NCI-H446 treated with DMSO at 0.1 percent for 48 hours (cell line): Measurements from ENCODE around the gene TEX19.
A peak's percentile ranks its signal among the peaks of the same experiment; 100 is the strongest.

Experiments
- DNase-seq: peaks from one replicate; lab custom pipeline; 2025; lab: John Stamatoyannopoulos, UW

Gene TEX19

DNA sequence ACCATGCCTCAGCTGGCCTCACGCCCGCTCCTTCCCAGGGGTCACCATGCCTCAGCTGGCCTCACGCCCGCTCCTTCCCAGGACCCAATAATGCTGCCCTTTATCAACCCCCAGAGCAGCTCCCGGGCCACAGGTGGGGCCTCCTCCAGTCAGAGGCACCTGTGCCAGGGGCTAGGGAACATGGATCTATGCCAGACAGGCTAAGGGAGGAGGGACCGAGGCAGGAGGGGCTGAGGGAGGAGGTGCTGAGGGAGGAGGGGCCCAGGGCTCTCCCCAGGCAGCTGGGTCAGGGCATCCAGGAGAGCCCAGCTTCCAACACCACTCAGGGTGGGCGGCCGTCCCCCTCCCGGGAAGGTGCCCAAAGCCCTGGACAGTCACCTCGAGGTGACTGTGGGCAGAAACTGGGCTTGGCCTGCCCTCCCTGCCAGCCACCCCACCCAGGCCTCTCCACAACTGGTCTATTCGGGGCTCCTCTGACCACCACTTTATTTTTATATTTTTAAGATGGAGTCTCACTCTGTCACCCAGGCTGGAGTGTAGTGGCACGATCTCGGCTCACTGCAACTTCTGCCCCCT lies 31.9 kb downstream of the TEX19 start:
- DNase-seq = no peak

DNA sequence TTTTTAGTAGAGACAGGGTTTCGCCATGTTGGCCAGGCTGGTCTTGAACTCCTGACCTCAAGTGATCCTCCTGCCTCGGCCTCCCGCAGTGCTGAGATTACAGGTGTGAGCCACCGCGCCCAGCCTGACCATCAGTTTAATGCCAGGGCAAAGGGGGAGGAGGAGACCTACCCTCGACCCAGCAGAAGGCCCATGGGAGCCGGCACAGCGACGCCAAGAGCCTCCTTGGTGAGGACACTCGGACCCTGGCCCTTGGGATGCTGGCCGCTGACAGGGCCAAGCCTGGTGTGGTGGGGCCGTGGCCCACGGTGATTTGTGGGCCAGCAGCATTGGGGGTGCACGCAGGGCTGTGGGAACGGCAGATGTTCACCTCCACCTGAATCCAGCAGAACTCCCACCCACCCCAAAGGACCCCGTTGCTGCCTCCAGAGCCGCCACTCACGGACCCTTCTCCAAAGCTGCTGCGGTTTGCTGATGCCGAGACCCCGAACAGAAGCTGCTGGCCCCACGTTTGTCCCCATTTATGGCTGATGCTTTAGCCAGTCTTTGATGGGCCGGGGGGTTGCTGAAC lies 32.5 kb downstream of the TEX19 start:
- DNase-seq = no peak

- DNase-seq = no peak
Measured at GRCh38 chr17:82392209-82392920, 33.3 kb downstream of the TEX19 start.

GRCh38 chr17:82392941-82393340 lies 33.9 kb downstream of the TEX19 start:
- DNase-seq = no peak

- DNase-seq = no peak
Measured at GRCh38 chr17:82394278-82394677, 35.2 kb downstream of the TEX19 start.

- no peak for DNase-seq
Measured at GRCh38 chr17:82396601-82397435, 37.8 kb downstream of the TEX19 start.

- no peak for DNase-seq
Measured at GRCh38 chr17:82397449-82398335, 38.6 kb downstream of the TEX19 start.

- DNase-seq = peak; percentile 82
Measured at GRCh38 chr17:82399041-82399441, 40.0 kb downstream of the TEX19 start.

GRCh38 chr17:82399601-82400101 lies 40.6 kb downstream of the TEX19 start:
- no peak for DNase-seq

DNA sequence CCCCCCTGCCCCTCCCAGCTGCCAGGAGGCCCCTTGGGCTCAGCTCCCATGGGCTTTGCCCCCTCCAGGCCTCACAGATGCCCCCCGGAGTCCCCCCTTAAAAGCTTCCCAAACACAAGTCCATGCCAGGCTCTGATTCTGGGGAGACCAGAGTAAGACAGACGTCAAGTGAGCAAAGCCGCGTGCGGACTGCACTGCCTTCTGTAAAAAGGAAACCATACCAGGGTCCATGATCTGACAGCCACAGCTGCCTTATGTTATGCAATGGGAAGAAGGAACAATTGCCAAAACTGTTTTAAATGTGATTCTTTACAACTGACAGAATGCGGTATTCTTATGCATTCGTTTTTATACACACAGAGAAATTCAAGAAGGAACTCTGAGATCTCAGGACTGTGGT lies 41.2 kb downstream of the TEX19 start:
- no peak for DNase-seq

DNA sequence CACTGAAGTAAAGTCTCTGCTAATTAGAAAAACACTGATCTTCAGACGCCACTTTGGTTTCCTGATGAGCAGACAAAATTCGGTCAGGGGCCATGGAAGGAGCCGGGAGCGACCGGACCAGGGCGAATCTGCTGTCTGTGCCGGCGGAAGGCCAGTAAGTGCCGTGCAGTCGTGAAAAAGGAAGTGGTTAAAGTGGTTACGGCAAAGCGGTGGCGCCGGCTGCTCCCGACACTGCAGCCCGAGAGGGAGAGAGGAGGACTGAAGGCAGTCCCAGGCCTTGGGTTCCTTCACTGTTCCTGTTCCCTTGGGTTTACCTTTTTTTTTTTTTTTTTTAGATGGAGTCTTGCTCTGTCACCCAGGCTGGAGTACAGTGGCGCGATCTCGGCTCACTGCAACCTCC lies 41.8 kb downstream of the TEX19 start:
- DNase-seq = no peak

DNA sequence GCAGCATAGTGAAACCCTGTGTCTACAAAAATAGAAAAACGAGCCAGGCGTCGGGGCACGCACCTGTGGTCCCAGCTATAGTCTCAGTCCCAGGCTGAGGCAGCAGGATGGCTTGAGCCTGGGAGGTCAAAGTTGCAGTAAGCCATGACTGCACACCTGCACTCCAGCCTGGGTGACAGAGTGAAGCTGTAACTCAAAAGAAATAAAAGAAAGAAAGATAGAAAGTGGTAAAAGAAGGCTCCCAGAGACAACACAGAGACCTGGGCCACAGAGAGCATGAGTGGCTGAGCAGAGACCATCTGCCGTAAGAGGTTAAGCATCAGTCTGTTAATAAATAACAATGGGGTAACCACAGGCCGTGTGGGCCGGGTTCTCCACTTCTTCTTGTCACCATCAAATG lies 43.8 kb downstream of the TEX19 start:
- no peak for DNase-seq

- no peak for DNase-seq
Measured at GRCh38 chr17:82403662-82404660, 44.9 kb downstream of the TEX19 start.

- DNase-seq = no peak
Measured at GRCh38 chr17:82405051-82405450, 46.0 kb downstream of the TEX19 start.

DNA sequence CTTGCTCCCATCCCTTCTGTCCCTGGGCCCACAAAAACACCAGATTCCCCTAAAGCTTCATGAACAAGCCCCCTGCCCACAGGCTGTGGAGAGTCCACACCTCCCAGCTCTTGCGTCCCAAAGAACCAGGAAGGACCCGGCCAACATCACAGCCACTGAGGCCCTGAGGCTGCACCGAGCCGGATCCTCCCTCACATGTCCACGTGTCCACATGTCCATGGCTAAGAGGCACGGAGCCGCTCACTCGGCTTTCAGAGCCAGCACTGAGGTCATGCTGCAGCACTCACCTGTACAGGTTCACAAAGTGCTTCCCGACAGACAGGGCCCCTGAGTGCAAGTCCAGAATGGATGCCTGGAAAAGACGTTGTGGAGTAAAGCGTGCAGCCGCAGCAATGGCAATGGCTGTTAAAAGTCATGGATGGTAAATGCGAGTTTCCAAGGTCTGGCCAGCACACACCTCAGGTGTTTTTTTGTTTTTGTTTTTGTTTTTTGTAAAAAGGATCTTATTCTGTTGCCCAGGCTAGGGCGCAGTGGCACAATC lies 47.2 kb downstream of the TEX19 start:
- DNase-seq = no peak

DNA sequence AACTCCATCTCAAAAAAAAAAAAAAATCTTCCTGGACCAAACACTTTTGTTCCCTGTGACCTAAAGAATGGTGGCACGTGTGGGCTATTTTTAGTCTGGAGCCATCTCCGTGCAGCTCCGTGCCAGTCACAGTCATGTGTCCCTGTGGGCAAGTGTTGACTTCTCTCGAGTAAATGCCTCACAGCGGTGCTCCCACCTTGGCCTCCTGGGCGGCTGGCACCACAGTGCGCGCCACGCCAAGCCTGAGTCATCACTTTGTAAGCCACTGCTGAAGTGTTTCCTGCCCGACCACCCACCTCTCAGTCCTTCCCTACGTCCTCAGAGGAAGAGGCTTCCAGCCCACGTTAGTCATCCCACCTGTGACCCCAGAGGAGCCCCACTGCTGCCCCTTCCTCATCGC lies 48.2 kb downstream of the TEX19 start:
- no peak for DNase-seq

DNA sequence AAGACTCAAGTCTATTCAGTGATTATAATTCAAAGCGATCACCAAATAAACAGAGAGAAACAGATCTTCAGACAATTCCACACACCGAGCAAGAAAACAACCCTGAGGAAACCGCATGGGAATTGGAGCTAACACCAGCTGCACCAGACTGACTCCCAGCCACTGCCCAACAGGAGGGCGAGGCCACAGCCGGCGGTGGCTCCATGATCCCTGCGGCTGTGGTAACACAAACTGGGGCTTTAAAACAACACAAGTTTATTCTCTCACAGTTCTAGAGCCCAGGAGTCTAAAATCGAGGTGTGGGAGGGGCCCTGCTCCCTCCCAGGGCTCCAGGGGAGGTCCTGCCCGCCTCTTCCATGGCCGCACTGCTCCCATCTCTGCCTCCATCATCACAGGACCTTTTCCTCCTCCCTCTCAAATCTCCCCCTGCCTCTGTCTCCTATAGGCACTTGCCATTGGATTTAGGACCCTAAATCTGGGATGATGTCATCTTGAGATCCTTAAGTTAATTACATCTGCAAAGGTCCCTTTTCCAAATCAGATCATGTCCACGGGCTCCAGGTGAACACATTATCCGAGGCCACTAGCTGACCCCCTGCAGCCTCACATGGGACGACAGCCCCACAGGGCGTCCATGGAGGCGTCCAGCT lies 49.4 kb downstream of the TEX19 start:
- DNase-seq = no peak

DNA sequence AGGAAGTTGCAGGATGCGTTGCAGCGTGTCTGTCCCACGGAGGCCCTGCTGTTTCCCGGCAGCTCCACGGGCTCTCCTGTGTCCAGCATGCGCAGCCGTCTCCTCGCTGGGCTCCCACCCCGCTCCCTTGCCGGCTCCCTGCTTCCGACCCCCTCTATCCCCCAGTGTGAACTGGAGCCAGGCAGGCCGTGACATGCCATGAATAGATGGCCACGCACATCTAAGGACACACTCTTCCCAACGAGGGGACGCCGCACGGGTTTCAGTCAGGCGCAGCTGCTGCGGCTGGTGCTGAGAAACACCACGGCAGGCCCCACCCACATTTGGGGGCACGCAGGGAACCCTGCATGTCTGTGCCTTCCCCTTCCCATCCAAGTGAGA lies 49.9 kb downstream of the TEX19 start:
- no peak for DNase-seq

DNA sequence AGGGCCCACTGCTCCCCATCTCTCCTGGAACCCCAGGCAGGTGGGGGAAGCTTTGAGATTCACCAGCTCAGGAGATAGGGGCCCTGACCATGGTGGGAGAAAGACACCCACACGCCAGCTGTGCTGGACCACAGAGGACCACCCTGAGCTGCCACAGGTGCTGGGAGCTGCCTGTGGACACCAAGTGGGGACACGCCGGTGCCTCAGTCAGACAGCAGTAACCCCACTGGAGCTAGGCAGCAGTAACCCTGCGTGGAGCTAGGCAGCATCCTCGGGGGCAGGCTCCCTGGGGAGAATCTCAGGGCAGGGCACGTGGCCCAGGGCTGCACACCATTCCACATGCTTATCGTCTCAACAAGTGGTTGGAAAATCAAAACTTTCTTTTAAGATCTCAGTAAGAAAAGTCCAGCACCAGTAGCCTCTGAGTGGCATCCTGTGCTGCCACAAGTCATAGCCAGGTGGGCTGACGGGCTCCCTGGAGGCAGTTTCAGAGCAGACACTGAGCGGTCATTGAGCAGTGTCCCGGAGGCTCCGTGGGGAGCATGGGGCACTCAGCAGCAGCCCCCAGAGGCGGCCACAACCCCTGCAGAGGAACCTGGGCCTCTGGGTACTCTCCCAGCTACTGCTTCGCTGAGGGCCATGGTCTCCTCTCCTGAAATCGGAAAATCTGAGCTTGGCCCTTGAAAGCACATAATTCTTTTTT lies 51.1 kb downstream of the TEX19 start:
- no peak for DNase-seq
